SK-N-SH treated with all-trans-retinoic acid at 6 μM for 48 hours (cell line): ENCODE results near the gene FECH.
A peak's percentile ranks its signal among the peaks of the same experiment; 100 is the strongest.

Source experiments
- ATAC-seq: fragments of 200-7000 bp; cut with Tn5 transposase; 3 replicates; pipeline ENCODE4 v1.9.1; 2020; ENCODE audit warnings: mild to moderate bottlenecking, moderate library complexity
- ARNTL ChIP-seq: fragments of 450-650 bp; formaldehyde crosslinking; IDR thresholded peaks from 2 replicates; pipeline ENCODE4 v1.5.0; 2020; ENCODE audit warnings: low read depth, mild to moderate bottlenecking, moderate library complexity, borderline replicate concordance
- CSDC2 ChIP-seq: fragments of 250-450 bp; sonication (Bioruptor Pico); IDR thresholded peaks from 2 replicates; pipeline ENCODE4 v1.5.0; 2020; ENCODE audit warnings: mild to moderate bottlenecking, moderate library complexity
- ESRRG ChIP-seq: fragments of 250-450 bp; sonication (Bioruptor Pico); IDR thresholded peaks from 2 replicates; pipeline ENCODE4 v1.6.1; 2021; ENCODE audit warnings: mild to moderate bottlenecking
- GLIS3 ChIP-seq: fragments of 250-450 bp; sonication (Bioruptor Pico); IDR thresholded peaks from 2 replicates; pipeline ENCODE4 v1.5.0; 2020; ENCODE audit warnings: mild to moderate bottlenecking, moderate library complexity
- OSR1 ChIP-seq: fragments of 250-450 bp; sonication (Bioruptor Pico); IDR thresholded peaks from 2 replicates; pipeline ENCODE4 v1.8.0; 2022; ENCODE audit warnings: moderate library complexity, mild to moderate bottlenecking, inconsistent platforms
- POU6F1 ChIP-seq: fragments of 250-450 bp; sonication (Bioruptor Pico); IDR thresholded peaks from 2 replicates; pipeline ENCODE4 v1.8.0; 2021; ENCODE audit warnings: low read depth, mild to moderate bottlenecking, moderate library complexity, borderline replicate concordance
- PPARA ChIP-seq: fragments of 250-450 bp; sonication (Bioruptor Pico); IDR thresholded peaks from 2 replicates; pipeline ENCODE4 v1.5.0; 2020; ENCODE audit warnings: mild to moderate bottlenecking, borderline replicate concordance
- RARB ChIP-seq: fragments of 250-450 bp; sonication (Bioruptor Pico); IDR thresholded peaks from 2 replicates; pipeline ENCODE4 v1.8.0; 2021; ENCODE audit warnings: mild to moderate bottlenecking, moderate library complexity
- SNAI2 ChIP-seq: fragments of 250-450 bp; sonication (Bioruptor Pico); IDR thresholded peaks from 2 replicates; pipeline ENCODE4 v1.5.0; 2020; ENCODE audit warnings: mild to moderate bottlenecking, moderate library complexity
- TCF4 ChIP-seq: fragments of 250-450 bp; sonication (Bioruptor Pico); IDR thresholded peaks from 2 replicates; pipeline ENCODE4 v1.8.0; 2021; ENCODE audit warnings: mild to moderate bottlenecking, moderate library complexity, borderline replicate concordance
- TOX ChIP-seq: fragments of 250-450 bp; sonication (Bioruptor Pico); IDR thresholded peaks from 2 replicates; pipeline ENCODE4 v1.8.0; 2021; ENCODE audit warnings: mild to moderate bottlenecking, moderate library complexity, borderline replicate concordance
- ZC3H10 ChIP-seq: fragments of 250-450 bp; sonication (Bioruptor Pico); IDR thresholded peaks from 2 replicates; pipeline ENCODE4 v1.5.1; 2021; ENCODE audit warnings: mild to moderate bottlenecking, moderate library complexity
- ZFP3 ChIP-seq: fragments of 250-450 bp; sonication (Bioruptor Pico); IDR thresholded peaks from 2 replicates; pipeline ENCODE4 v1.5.0; 2020; ENCODE audit warnings: mild to moderate bottlenecking, moderate library complexity
- ZFP30 ChIP-seq: fragments of 450-650 bp; formaldehyde crosslinking; IDR thresholded peaks from 2 replicates; pipeline ENCODE4 v1.5.0; 2022; ENCODE audit warnings: mild to moderate bottlenecking, moderate library complexity
- ZNF565 ChIP-seq: fragments of 450-650 bp; formaldehyde crosslinking; conservative IDR thresholded peaks from 2 replicates; pipeline ENCODE4 v1.5.0; 2020; ENCODE audit warnings: low read depth, mild to moderate bottlenecking, moderate library complexity
- ZNF70 ChIP-seq: fragments of 450-650 bp; formaldehyde crosslinking; IDR thresholded peaks from 2 replicates; pipeline ENCODE4 v1.5.0; 2020; ENCODE audit warnings: mild to moderate bottlenecking, moderate library complexity
- ZNF8 ChIP-seq: fragments of 450-650 bp; formaldehyde crosslinking; IDR thresholded peaks from 2 replicates; pipeline ENCODE4 v1.5.0; 2020; ENCODE audit warnings: mild to moderate bottlenecking, moderate library complexity
- TF ChIP-seq, protein P1 (sequence below): fragments of 250-450 bp; sonication (Bioruptor Pico); IDR thresholded peaks from 2 replicates; pipeline ENCODE4 v1.5.1; 2020; ENCODE audit warnings: low read depth, mild to moderate bottlenecking, moderate library complexity
- TF ChIP-seq, protein P2 (sequence below): fragments of 250-450 bp; sonication (Bioruptor Pico); IDR thresholded peaks from 2 replicates; pipeline ENCODE4 v1.5.0; 2020; ENCODE audit warnings: mild to moderate bottlenecking, moderate library complexity

The FECH gene

GRCh38 chr18:57630002-57630753, 43.7 kb upstream of the FECH start:
- ATAC-seq, result peak; percentile 99

DNA sequence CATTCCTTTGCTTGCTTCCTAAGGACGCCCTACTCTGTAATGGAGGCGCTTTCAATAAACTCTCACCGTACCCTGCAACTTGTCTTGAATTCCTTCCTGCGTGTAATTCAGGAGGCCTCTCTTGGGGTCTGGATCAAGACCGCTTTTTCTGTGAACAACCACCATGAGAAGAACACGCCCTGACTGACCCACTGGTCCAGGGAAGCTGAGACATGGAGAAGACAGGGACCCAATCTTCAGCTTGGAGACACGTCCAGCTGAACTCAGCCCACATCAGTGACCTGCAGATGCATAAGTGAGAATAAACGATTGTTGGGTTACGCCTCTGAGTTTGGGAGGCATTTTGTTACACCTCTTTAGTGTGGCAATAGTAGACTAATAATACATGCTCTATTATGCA, 42.9 kb upstream of the FECH start:
- TF ChIP-seq SNAI2 (no peak), ESRRG (CRISPR knock-in tag) (no peak), ZNF8 (CRISPR knock-in tag) (no peak), RARB (no peak), OSR1 (CRISPR knock-in tag) (no peak)
- TF ChIP-seq, protein P1, sequence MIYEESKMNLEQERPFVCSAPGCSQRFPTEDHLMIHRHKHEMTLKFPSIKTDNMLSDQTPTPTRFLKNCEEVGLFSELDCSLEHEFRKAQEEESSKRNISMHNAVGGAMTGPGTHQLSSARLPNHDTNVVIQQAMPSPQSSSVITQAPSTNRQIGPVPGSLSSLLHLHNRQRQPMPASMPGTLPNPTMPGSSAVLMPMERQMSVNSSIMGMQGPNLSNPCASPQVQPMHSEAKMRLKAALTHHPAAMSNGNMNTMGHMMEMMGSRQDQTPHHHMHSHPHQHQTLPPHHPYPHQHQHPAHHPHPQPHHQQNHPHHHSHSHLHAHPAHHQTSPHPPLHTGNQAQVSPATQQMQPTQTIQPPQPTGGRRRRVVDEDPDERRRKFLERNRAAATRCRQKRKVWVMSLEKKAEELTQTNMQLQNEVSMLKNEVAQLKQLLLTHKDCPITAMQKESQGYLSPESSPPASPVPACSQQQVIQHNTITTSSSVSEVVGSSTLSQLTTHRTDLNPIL (CRISPR knock-in tag), result no peak

More at GRCh38 chr18:57630002-57630753, 43.7 kb upstream of the FECH start:
- peak; percentile 73; the same call in 1 of the 2 replicates for TF ChIP-seq TCF4 (CRISPR knock-in tag)
- no peak for TF ChIP-seq ZFP30
- TF ChIP-seq ZNF70 (CRISPR knock-in tag), result peak; percentile 55; the same call in 1 of the 2 replicates
- no peak for TF ChIP-seq GLIS3 (CRISPR knock-in tag)
- no peak for TF ChIP-seq PPARA (CRISPR knock-in tag)
- 0 out of 2 replicates have a peak, but pooled peaks have one; percentile 15 for TF ChIP-seq ZFP3 (CRISPR knock-in tag)

GRCh38 chr18:57627488-57627887, 41.0 kb upstream of the FECH start:
- ATAC-seq, result no peak
- TF ChIP-seq, protein P1 (CRISPR knock-in tag), result no peak
- TF ChIP-seq POU6F1 (CRISPR knock-in tag) (no peak), ARNTL (CRISPR knock-in tag) (no peak)
- TF ChIP-seq, all 23 proteins: peak for 0

More for the DNA sequence above, 42.9 kb upstream of the FECH start:
- ATAC-seq, result no peak

DNA sequence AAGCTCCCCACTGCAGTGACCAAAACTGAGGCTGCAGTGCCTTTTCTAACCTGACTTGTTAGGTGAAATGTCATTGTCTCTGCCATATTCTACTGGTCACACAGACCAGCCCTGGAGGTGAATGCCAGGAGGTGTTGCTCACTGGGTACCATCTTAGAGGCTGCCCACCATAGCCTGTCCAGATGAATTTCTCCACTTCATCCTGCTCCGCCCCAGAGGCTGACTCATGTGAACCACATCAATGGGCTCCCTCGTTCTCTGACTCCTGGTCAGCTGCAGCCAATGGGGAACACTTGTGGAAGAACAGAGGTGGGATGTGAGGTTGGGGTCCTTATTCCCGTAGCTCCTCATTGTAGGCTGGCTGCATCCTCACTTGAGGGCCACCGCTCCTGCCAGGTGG, 38.5 kb upstream of the FECH start:
- TF ChIP-seq ZNF565 (CRISPR knock-in tag), result no peak
- TF ChIP-seq ZFP30, result no peak
- TF ChIP-seq SNAI2, result no peak
- TF ChIP-seq GLIS3 (CRISPR knock-in tag), result no peak
- TF ChIP-seq ZC3H10 (CRISPR knock-in tag), result no peak
- TF ChIP-seq, protein P2, sequence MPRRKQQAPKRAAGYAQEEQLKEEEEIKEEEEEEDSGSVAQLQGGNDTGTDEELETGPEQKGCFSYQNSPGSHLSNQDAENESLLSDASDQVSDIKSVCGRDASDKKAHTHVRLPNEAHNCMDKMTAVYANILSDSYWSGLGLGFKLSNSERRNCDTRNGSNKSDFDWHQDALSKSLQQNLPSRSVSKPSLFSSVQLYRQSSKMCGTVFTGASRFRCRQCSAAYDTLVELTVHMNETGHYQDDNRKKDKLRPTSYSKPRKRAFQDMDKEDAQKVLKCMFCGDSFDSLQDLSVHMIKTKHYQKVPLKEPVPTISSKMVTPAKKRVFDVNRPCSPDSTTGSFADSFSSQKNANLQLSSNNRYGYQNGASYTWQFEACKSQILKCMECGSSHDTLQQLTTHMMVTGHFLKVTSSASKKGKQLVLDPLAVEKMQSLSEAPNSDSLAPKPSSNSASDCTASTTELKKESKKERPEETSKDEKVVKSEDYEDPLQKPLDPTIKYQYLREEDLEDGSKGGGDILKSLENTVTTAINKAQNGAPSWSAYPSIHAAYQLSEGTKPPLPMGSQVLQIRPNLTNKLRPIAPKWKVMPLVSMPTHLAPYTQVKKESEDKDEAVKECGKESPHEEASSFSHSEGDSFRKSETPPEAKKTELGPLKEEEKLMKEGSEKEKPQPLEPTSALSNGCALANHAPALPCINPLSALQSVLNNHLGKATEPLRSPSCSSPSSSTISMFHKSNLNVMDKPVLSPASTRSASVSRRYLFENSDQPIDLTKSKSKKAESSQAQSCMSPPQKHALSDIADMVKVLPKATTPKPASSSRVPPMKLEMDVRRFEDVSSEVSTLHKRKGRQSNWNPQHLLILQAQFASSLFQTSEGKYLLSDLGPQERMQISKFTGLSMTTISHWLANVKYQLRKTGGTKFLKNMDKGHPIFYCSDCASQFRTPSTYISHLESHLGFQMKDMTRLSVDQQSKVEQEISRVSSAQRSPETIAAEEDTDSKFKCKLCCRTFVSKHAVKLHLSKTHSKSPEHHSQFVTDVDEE (CRISPR knock-in tag), result no peak
- TF ChIP-seq ARNTL (CRISPR knock-in tag), result no peak
- TF ChIP-seq CSDC2 (CRISPR knock-in tag), result no peak
- TF ChIP-seq TOX (CRISPR knock-in tag), result no peak
- no peak for TF ChIP-seq OSR1 (CRISPR knock-in tag)
- TF ChIP-seq ZNF70 (CRISPR knock-in tag), result no peak
- no peak for TF ChIP-seq POU6F1 (CRISPR knock-in tag)
- no peak for TF ChIP-seq PPARA (CRISPR knock-in tag)
- TF ChIP-seq ZNF8 (CRISPR knock-in tag), result no peak
- TF ChIP-seq ESRRG (CRISPR knock-in tag), result no peak
- no peak for ATAC-seq
